ENCODE data around the gene RGMB. TPM values are rescaled to one million over a fixed set of nuclear protein-coding genes. Genes with fewer than 3 reads are reported as not detected.
"Not testable (repeated sequence)": the region's sequence is repeated elsewhere in the genome, so short reads cannot be mapped to it uniquely, and the experiment has no call there.

RGMB gene
- total RNA-seq, 1 donor = 145 TPM

- DNase-seq (ENCODE audit: low read depth) = no peak
Measured at GRCh38 chr5:98741926-98742325, 31.5 kb upstream of the RGMB start.

GRCh38 chr5:98742396-98743073 is 30.9 kb upstream of the RGMB start:
- DNase-seq (ENCODE audit: low read depth) = no peak
- no peak overlapping the region for H3K4me3 ChIP-seq (ENCODE audit: low read depth, low read length)
- no peak for TF ChIP-seq CTCF (IDR thresholded peaks at IDR 0.05; ENCODE audit: insufficient read depth, low read length)

More at GRCh38 chr5:98741926-98742325, 31.5 kb upstream of the RGMB start:
- TF ChIP-seq CTCF (IDR thresholded peaks at IDR 0.05; ENCODE audit: insufficient read depth, low read length) = no peak
- no peak overlapping the region for H3K4me3 ChIP-seq (ENCODE audit: low read depth, low read length)

- DNase-seq (ENCODE audit: low read depth); H3K4me3 ChIP-seq (ENCODE audit: low read depth, low read length): not testable (repeated sequence)
Measured at GRCh38 chr5:98748259-98748658, 25.2 kb upstream of the RGMB start.

- no peak for TF ChIP-seq CTCF (IDR thresholded peaks at IDR 0.05; ENCODE audit: insufficient read depth, low read length)
- no peak for DNase-seq (ENCODE audit: low read depth)
- H3K4me3 ChIP-seq (ENCODE audit: low read depth, low read length) = no peak overlapping the region
Measured at GRCh38 chr5:98749046-98749445, 24.4 kb upstream of the RGMB start.

- peak; percentile 35 for TF ChIP-seq CTCF (IDR thresholded peaks at IDR 0.05; ENCODE audit: insufficient read depth, low read length)
- H3K4me3 ChIP-seq (ENCODE audit: low read depth, low read length) = no peak overlapping the region
- peak; percentile 20 for DNase-seq (ENCODE audit: low read depth)
Measured at GRCh38 chr5:98750693-98751092, 22.8 kb upstream of the RGMB start.

- not testable (repeated sequence) for DNase-seq (ENCODE audit: low read depth); H3K4me3 ChIP-seq (ENCODE audit: low read depth, low read length)
Measured at GRCh38 chr5:98752331-98752730, 21.1 kb upstream of the RGMB start.

GRCh38 chr5:98752801-98753200 is 20.7 kb upstream of the RGMB start:
- not testable (repeated sequence) for H3K4me3 ChIP-seq (ENCODE audit: low read depth, low read length); DNase-seq (ENCODE audit: low read depth)

GRCh38 chr5:98753507-98753906 is 20.0 kb upstream of the RGMB start:
- no peak overlapping the region for H3K4me3 ChIP-seq (ENCODE audit: low read depth, low read length)
- no peak for TF ChIP-seq CTCF (IDR thresholded peaks at IDR 0.05; ENCODE audit: insufficient read depth, low read length)
- DNase-seq (ENCODE audit: low read depth) = no peak

Data from fibroblast of the aortic adventitia (primary cell).